DLD1 (cell line): ENCODE data around the gene MED27.
"Not testable (repeated sequence)": the region's sequence is repeated elsewhere in the genome, so short reads cannot be mapped to it uniquely, and the experiment has no call there.

Experiments used
- in situ Hi-C: cut with HindIII; loops from 2 replicates; pipeline ENCODE4 v1.10.0; 2017; ENCODE audit warnings: low sequenced_read_pairs

Gene MED27

GRCh38 chr9:132077881-132078698 lies 1.6 kb downstream of the MED27 start:
- in situ Hi-C loops = no loop called here

- in situ Hi-C loops = no loop called here
Measured at GRCh38 chr9:132075853-132076252, 3.8 kb downstream of the MED27 start.

- in situ Hi-C loops = no loop called here
Measured at GRCh38 chr9:132074736-132075135, 4.9 kb downstream of the MED27 start.

- in situ Hi-C loops = no loop called here
Measured at GRCh38 chr9:132071847-132072507, 7.7 kb downstream of the MED27 start.

GRCh38 chr9:132069046-132069898 lies 10.4 kb downstream of the MED27 start:
- in situ Hi-C loops = no loop called here

- in situ Hi-C loops = no loop called here
Measured at GRCh38 chr9:132068605-132069004, 11.1 kb downstream of the MED27 start.

- in situ Hi-C loops = no loop called here
Measured at GRCh38 chr9:132066511-132066910, 13.2 kb downstream of the MED27 start.

- in situ Hi-C loops = no loop called here
Measured at GRCh38 chr9:132066057-132066456, 13.6 kb downstream of the MED27 start.

GRCh38 chr9:132063281-132063680 lies 16.4 kb downstream of the MED27 start:
- in situ Hi-C loops = no loop called here

GRCh38 chr9:132062806-132063205 lies 16.9 kb downstream of the MED27 start:
- in situ Hi-C loops = no loop called here

- in situ Hi-C loops = no loop called here
Measured at GRCh38 chr9:132061526-132061925, 18.1 kb downstream of the MED27 start.

GRCh38 chr9:132059361-132059760 lies 20.3 kb downstream of the MED27 start:
- in situ Hi-C loops = no loop called here

GRCh38 chr9:132058226-132058625 lies 21.4 kb downstream of the MED27 start:
- in situ Hi-C loops = not testable (repeated sequence)

- in situ Hi-C loops = no loop called here
Measured at GRCh38 chr9:132056717-132057560, 22.7 kb downstream of the MED27 start.

- in situ Hi-C loops = no loop called here
Measured at GRCh38 chr9:132055756-132056155, 23.9 kb downstream of the MED27 start.

- in situ Hi-C loops = no loop called here
Measured at GRCh38 chr9:132054024-132054423, 25.6 kb downstream of the MED27 start.

- in situ Hi-C loops = no loop called here
Measured at GRCh38 chr9:132049900-132050299, 29.8 kb downstream of the MED27 start.

GRCh38 chr9:132049323-132049882 lies 30.3 kb downstream of the MED27 start:
- in situ Hi-C loops = no loop called here

GRCh38 chr9:132048201-132048600 lies 31.5 kb downstream of the MED27 start:
- in situ Hi-C loops = no loop called here

GRCh38 chr9:132046456-132046855 lies 33.2 kb downstream of the MED27 start:
- in situ Hi-C loops = no loop called here
